ENCODE measurements around the gene GPLD1. TPM values are rescaled to one million over a fixed set of nuclear protein-coding genes. Genes with fewer than 3 reads are reported as not detected.

Gene GPLD1
- total and polyA plus RNA-seq, 9 of the 15 experiments (the other 6 are each of a cell fraction or from before 2014, with no cell fraction given), result 0.11 to 1.3 (median 0.82) TPM

GRCh38 chr6:24536466-24536865 lies 47.1 kb upstream of the GPLD1 start (continued):
- no peak for TF ChIP-seq ZNF75A (CRISPR knock-in tag; IDR thresholded peaks at IDR 0.05)

- no peaks in the 10 kb centered on the region for H3K79me2 ChIP-seq (ENCODE audit: control insufficient read depth, insufficient read depth, low read length)
- no peak overlapping the region for H3K27ac ChIP-seq (ENCODE audit: extremely low read depth, low read depth, low read length)
- no peak overlapping the region for H2AFZ ChIP-seq (ENCODE audit: low read depth, low read length)
- no TSS peak for BruUV-seq (replicated peaks)
- FAIRE-seq, result no peak
- no peak overlapping the region for H3K9ac ChIP-seq (ENCODE audit: insufficient read depth in 1 of 2, low read depth in 2 of 2, low read length in 2 of 2)
- H3K4me1 ChIP-seq (replicated peaks in 1 of 2; ENCODE audit: control insufficient read depth in 2 of 2, insufficient read depth in 2 of 2, low read length in 2 of 2), result no peaks in the 10 kb centered on the region
- no peak overlapping the region for H3K4me3 ChIP-seq
- no peak for DNase-seq (ENCODE audit: extremely low read depth in 1 of 4, low spot score in 3 of 4)
- TF ChIP-seq COPS2 (conservative IDR thresholded peaks at IDR 0.05) (no peak), ZNF384 (IDR thresholded peaks at IDR 0.05; ENCODE audit: low read depth, low read length) (no peak), ATF2 (CRISPR knock-in tag; IDR thresholded peaks at IDR 0.05) (no peak), ZNF316 (IDR thresholded peaks at IDR 0.05) (peak; percentile 86), NR2F6 (CRISPR knock-in tag; IDR thresholded peaks at IDR 0.05) (no peak), BRD9 (IDR thresholded peaks at IDR 0.05; ENCODE audit: low read depth, partially characterized antibody) (no peak), BCLAF1 (IDR thresholded peaks at IDR 0.05; ENCODE audit: borderline replicate concordance in 1 of 2, control insufficient read depth in 1 of 2, low read depth in 2 of 2, low read length in 1 of 2) (no peak), MAFG (tag; conservative IDR thresholded peaks at IDR 0.05) (peak; percentile 69), ETS2 (tag; IDR thresholded peaks at IDR 0.05; ENCODE audit: borderline replicate concordance, poor library complexity, severe bottlenecking) (no peak), MAFK (IDR thresholded peaks at IDR 0.05; ENCODE audit: low read length) (0 out of 2 replicates have a peak, but pooled peaks have one; percentile 42), KDM1A (IDR thresholded peaks at IDR 0.05) (no peak), ZNF175 (CRISPR knock-in tag; IDR thresholded peaks at IDR 0.05; ENCODE audit: low read depth) (no peak), ZNF507 (tag; conservative IDR thresholded peaks at IDR 0.05) (no peak), TCF15 (CRISPR knock-in tag; IDR thresholded peaks at IDR 0.05) (no peak), ZNF668 (CRISPR knock-in tag; IDR thresholded peaks at IDR 0.05) (no peak), MAFF (IDR thresholded peaks at IDR 0.05; ENCODE audit: low read length) (peak; percentile 58), C11orf30 (IDR thresholded peaks at IDR 0.05; ENCODE audit: low read depth) (peak; percentile 76; the same call in 1 of the 2 replicates)
- ChIA-PET CTCF (ENCODE audit: low intra/inter-chr PET ratio) (no interaction called here), POLR2A (interaction anchor here (1.7 kb wide), 1 partner anchor 12 kb away, joined by 7 read pairs; no protein-coding TSS in a partner anchor)
- H3K9me3 ChIP-seq (replicated peaks; ENCODE audit: control insufficient read depth, insufficient read depth, low read depth, low read length), result no peaks in the 10 kb centered on the region
- no peaks in the 10 kb centered on the region for H4K20me1 ChIP-seq (replicated peaks; ENCODE audit: control insufficient read depth, insufficient read depth, low read length)
- H3K36me3 ChIP-seq (ENCODE audit: control insufficient read depth, insufficient read depth, low read length), result peaks cover 4% of the 10 kb centered on the region; the same call in 2 of the 3 replicates
- H3K27me3 ChIP-seq (ENCODE audit: control insufficient read depth in 2 of 2, insufficient read depth in 2 of 2, low read length in 2 of 2), result no peaks in the 10 kb centered on the region
- no peaks in the 10 kb centered on the region for H3K9me1 ChIP-seq (ENCODE audit: control insufficient read depth, insufficient read depth, low read length)
- WGBS (ENCODE audit: insufficient coverage, low coverage, missing lambda C conversion rate), result 65% methylated on average over 3 of the region's 3 CpGs
- in situ Hi-C loops (cut with MboI) (no loop called here), intact Hi-C loops (cut with micrococcal nuclease) (no loop called here)
- ATAC-seq, result no peak
- H3K4me2 ChIP-seq (ENCODE audit: insufficient read depth, low read length), result no peak overlapping the region
Observed at GRCh38 chr6:24535210-24535609, 45.8 kb upstream of the GPLD1 start.
